Neural cell (in vitro differentiated cells): ENCODE measurements around the gene TCF12. TPM values are rescaled to one million over a fixed set of nuclear protein-coding genes. Genes with fewer than 3 reads are reported as not detected.

ENCODE experiments used
- H2AFZ ChIP-seq: fragments of 200-600, 300-800 bp; sonication (generic), shearing (Covaris generic); 2 replicates; pipeline ENCODE4 v1.6.0; 2014; ENCODE audit warnings: low read depth, mild to moderate bottlenecking, antibody characterized with exemption, low read length, moderate library complexity
- H3F3A ChIP-seq: fragments of 200-600 bp; shearing (Covaris generic); 2 replicates; pipeline ENCODE4 v1.6.1; 2016; ENCODE audit warnings: mild to moderate bottlenecking, moderate library complexity, mixed read lengths, antibody characterized with exemption, low read length; ENCODE audit not compliant: insufficient read depth, poor library complexity, severe bottlenecking
- H3K27ac ChIP-seq: fragments of 200-600, 300-800 bp; sonication (generic), shearing (Covaris generic); 2 replicates; pipeline ENCODE4 v1.5.1; 2014; ENCODE audit warnings: mild to moderate bottlenecking, low read length, moderate library complexity
- H3K27me3 ChIP-seq: fragments of 300-800, 200-600 bp; sonication (generic), shearing (Covaris generic); 2 replicates; pipeline ENCODE4 v1.6.0; 2014; ENCODE audit warnings: mild to moderate bottlenecking, low read depth, low read length, moderate library complexity; ENCODE audit not compliant: insufficient read depth
- H3K36me3 ChIP-seq: fragments of 300-800, 200-600 bp; sonication (generic), shearing (Covaris generic); 2 replicates; pipeline ENCODE4 v1.5.1; 2014; ENCODE audit warnings: mild to moderate bottlenecking, antibody characterized with exemption, low read length, moderate library complexity; ENCODE audit not compliant: insufficient read depth
- H3K4me2 ChIP-seq: fragments of 300-800, 200-600 bp; sonication (generic), shearing (Covaris generic); 2 replicates; pipeline ENCODE4 v1.6.0; 2014; ENCODE audit warnings: mild to moderate bottlenecking, low read length
- H3K4me3 ChIP-seq: fragments of 300-800, 200-600 bp; sonication (generic), shearing (Covaris generic); 2 replicates; pipeline ENCODE4 v1.5.1; 2014; ENCODE audit warnings: mild to moderate bottlenecking, low read length, moderate library complexity
- H3K79me2 ChIP-seq: fragments of 200-600 bp; shearing (Covaris generic); replicated peaks from 2 replicates; pipeline ENCODE4 v1.6.0; 2014; ENCODE audit warnings: mild to moderate bottlenecking, low read length, moderate library complexity; ENCODE audit not compliant: insufficient read depth
- H3K9ac ChIP-seq: fragments of 300-800, 200-600 bp; sonication (generic), shearing (Covaris generic); 2 replicates; pipeline ENCODE4 v1.6.1; 2016; ENCODE audit warnings: mild to moderate bottlenecking, low read length, mixed read lengths
- H3K9me2 ChIP-seq: fragments of 200-600 bp; shearing (Covaris generic); 2 replicates; pipeline ENCODE4 v1.6.1; 2016; ENCODE audit warnings: mild to moderate bottlenecking, low read length, mixed read lengths; ENCODE audit not compliant: insufficient read depth
- H3K9me3 ChIP-seq: fragments of 200-600, 300-800 bp; sonication (generic), shearing (Covaris generic); 2 replicates; pipeline ENCODE4 v1.6.1; 2016; ENCODE audit warnings: mild to moderate bottlenecking, mixed run types, low read length, moderate library complexity, mixed read lengths
- H4K20me1 ChIP-seq: fragments of 200-600 bp; shearing (Covaris generic); 2 replicates; pipeline ENCODE4 v1.6.1; 2016; ENCODE audit warnings: mild to moderate bottlenecking, mixed run types; ENCODE audit not compliant: insufficient read depth
- CTCF ChIP-seq: fragments of 450-650 bp; IDR thresholded peaks from 2 replicates; pipeline ENCODE4 v1.5.1; 2014; ENCODE audit warnings: antibody characterized with exemption, mild to moderate bottlenecking, moderate library complexity; ENCODE audit not compliant: poor library complexity, severe bottlenecking
- EP300 ChIP-seq: fragments of 450-650 bp; conservative IDR thresholded peaks from 2 replicates; pipeline ENCODE4 v1.6.1; 2014; ENCODE audit warnings: antibody characterized with exemption, mild to moderate bottlenecking, moderate library complexity; ENCODE audit not compliant: poor library complexity, severe bottlenecking
- EZH2 ChIP-seq: fragments of 200-600, 300-800 bp; shearing (Covaris generic), sonication (generic); IDR thresholded peaks from 2 replicates; pipeline ENCODE4 v1.6.1; 2014; ENCODE audit warnings: antibody characterized with exemption, low read length, borderline replicate concordance, mild to moderate bottlenecking; ENCODE audit not compliant: insufficient read depth, poor library complexity, severe bottlenecking
- MXI1 ChIP-seq: fragments of 450-650 bp; conservative IDR thresholded peaks from 2 replicates; pipeline ENCODE4 v1.6.1; 2014; ENCODE audit warnings: antibody characterized with exemption, mild to moderate bottlenecking; ENCODE audit not compliant: poor library complexity, severe bottlenecking
- POLR2AphosphoS5 ChIP-seq: IDR thresholded peaks from 2 replicates; pipeline ENCODE4 v1.6.1; 2012
- RAD21 ChIP-seq: fragments of 450-650 bp; conservative IDR thresholded peaks from 2 replicates; pipeline ENCODE4 v1.6.1; 2014; ENCODE audit warnings: antibody characterized with exemption, mild to moderate bottlenecking, moderate library complexity
- REST ChIP-seq: IDR thresholded peaks from 2 replicates; pipeline ENCODE4 v1.6.1; 2012; ENCODE audit warnings: borderline replicate concordance
- SMC3 ChIP-seq: fragments of 450-650 bp; conservative IDR thresholded peaks from 2 replicates; pipeline ENCODE4 v1.6.1; 2014; ENCODE audit warnings: antibody characterized with exemption, mild to moderate bottlenecking, moderate library complexity; ENCODE audit not compliant: poor library complexity
- TAF1 ChIP-seq: IDR thresholded peaks from 2 replicates; pipeline ENCODE4 v1.6.1; 2012; ENCODE audit warnings: low read depth
- polyA plus RNA-seq: library from polyadenylated mRNA; depleted of rRNA; stranded (reverse); fragments of >200 nt; gene quantifications from 2 replicates; pipeline ENCODE4 v1.2.3, GENCODE V29; 2014

Gene TCF12
- polyA plus RNA-seq, 1 donor from 2014 or later: 52.7 TPM

DNA sequence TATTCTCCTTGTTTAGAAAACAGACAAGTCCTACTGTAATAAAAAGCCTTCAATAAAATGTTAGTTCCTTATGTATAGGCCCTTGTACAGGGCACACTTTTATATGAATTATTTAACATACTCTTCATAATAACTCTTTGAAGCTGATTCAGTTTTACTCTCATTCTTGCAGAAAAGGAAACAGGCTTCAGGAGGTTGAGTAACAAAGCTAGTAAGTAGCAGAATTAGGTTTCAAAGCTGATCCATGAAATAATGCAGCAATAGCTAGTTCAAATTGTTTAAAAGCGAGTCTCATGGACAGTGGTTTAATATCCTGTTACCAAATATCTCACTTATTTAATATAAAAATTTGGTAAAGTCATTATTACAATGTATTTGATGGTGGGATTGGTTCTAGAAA, 25.0 kb downstream of the TCF12 start:
- no peak overlapping the region for H3K27ac ChIP-seq

DNA sequence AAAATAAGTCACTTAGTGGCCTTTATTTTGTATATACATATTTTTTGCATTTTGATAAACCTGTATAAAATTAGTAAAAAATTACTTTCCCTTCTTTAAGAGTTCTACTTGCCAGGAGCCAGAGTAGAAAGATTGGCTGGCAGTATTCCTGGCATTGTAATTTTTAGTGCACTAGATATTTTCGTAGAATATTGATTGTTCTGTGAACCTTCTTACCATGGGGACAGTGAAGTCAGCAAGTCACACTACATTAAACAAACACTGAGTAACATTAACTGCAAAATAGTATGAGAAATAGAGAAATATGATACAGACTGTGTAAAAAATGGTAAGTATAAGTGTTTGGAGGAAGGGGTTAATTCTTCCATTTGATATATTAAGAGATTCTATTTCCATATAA, 26.0 kb downstream of the TCF12 start:
- Histone ChIP-seq H2AFZ (no peak overlapping the region), H3K79me2 (peaks cover 88% of the 10 kb centered on the region), H3K36me3 (no peaks in the 10 kb centered on the region), H4K20me1 (no peaks in the 10 kb centered on the region), H3K4me2 (no peak overlapping the region), H3K9ac (no peak overlapping the region), H3K9me2 (no peaks in the 10 kb centered on the region), H3K27me3 (no peaks in the 10 kb centered on the region), H3K4me3 (no peak overlapping the region), H3F3A (no peaks in the 10 kb centered on the region), H3K9me3 (no peaks in the 10 kb centered on the region), H3K27ac (no peak overlapping the region)
- TF ChIP-seq CTCF (no peak), RAD21 (no peak), POLR2AphosphoS5 (no peak), TAF1 (no peak), REST (no peak), EP300 (no peak), EZH2 (no peak), MXI1 (no peak), SMC3 (no peak)

More for the DNA sequence above, 25.0 kb downstream of the TCF12 start:
- no peaks in the 10 kb centered on the region for H3K9me2 ChIP-seq
- H3K9ac ChIP-seq: no peak overlapping the region
- peaks cover 91% of the 10 kb centered on the region for H3K79me2 ChIP-seq
- H3K4me2 ChIP-seq: no peak overlapping the region
- no peaks in the 10 kb centered on the region for H3F3A ChIP-seq
- no peaks in the 10 kb centered on the region for H3K9me3 ChIP-seq
- no peak overlapping the region for H3K4me3 ChIP-seq
- H3K27me3 ChIP-seq: no peaks in the 10 kb centered on the region
- no peak overlapping the region for H2AFZ ChIP-seq
- no peaks in the 10 kb centered on the region for H4K20me1 ChIP-seq
- no peak for TF ChIP-seq TAF1
- no peak for TF ChIP-seq EP300
- H3K36me3 ChIP-seq: no peaks in the 10 kb centered on the region

- Histone ChIP-seq H3K27me3 (no peaks in the 10 kb centered on the region), H3F3A (no peaks in the 10 kb centered on the region), H3K79me2 (peaks cover 81% of the 10 kb centered on the region), H3K9ac (no peak overlapping the region), H4K20me1 (no peaks in the 10 kb centered on the region), H3K4me2 (no peak overlapping the region), H3K36me3 (no peaks in the 10 kb centered on the region), H3K9me3 (no peaks in the 10 kb centered on the region), H3K4me3 (no peak overlapping the region), H3K27ac (no peak overlapping the region), H3K9me2 (no peaks in the 10 kb centered on the region), H2AFZ (no peak overlapping the region)
- TF ChIP-seq MXI1: no peak
- no peak for TF ChIP-seq CTCF
- no peak for TF ChIP-seq EZH2
- TF ChIP-seq REST: no peak
- TF ChIP-seq POLR2AphosphoS5: no peak
- no peak for TF ChIP-seq RAD21
- TF ChIP-seq EP300: no peak
- TF ChIP-seq TAF1: no peak
- TF ChIP-seq SMC3: no peak
These were observed 27.7 kb downstream of the TCF12 start for GRCh38 chr15:56946150-56946549.
